ENCODE measurements around the gene BARHL2.

GRCh38 chr1:90748668-90749067 is 31.6 kb upstream of the BARHL2 start:
- TF ChIP-seq CTCF (IDR thresholded peaks at IDR 0.05), result no peak
- no peak for TF ChIP-seq EP300 (IDR thresholded peaks at IDR 0.05; ENCODE audit: low read depth)
